ENCODE results near the gene POFUT1.

The POFUT1 gene

DNA sequence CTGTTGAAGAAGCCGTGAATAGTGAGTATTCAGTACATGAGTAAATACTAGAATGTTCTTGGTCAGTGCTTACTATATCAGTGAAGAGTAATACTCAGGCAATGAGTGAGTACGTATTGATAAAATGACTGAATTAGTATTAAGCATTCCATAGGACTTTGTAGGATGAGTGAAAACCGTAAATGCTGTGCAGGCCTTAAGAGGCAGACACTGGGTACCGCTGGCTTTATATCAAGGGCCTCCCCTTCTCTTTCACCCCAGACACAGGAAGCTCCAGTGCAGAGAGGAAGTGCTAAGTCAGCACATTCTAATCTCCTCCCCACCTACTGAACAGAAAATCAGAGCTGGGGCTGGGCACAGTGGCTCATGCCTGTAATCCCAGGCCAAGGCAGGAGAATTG lies 24.2 kb downstream of the POFUT1 start:
- no peaks in the 10 kb centered on the region for H3K9me3 Mint-ChIP-seq
- H3K4me3 Mint-ChIP-seq = no peak overlapping the region
- H3K36me3 Mint-ChIP-seq (ENCODE audit: low read depth) = peaks cover 70% of the 10 kb centered on the region
- TF ChIP-seq, protein P1, sequence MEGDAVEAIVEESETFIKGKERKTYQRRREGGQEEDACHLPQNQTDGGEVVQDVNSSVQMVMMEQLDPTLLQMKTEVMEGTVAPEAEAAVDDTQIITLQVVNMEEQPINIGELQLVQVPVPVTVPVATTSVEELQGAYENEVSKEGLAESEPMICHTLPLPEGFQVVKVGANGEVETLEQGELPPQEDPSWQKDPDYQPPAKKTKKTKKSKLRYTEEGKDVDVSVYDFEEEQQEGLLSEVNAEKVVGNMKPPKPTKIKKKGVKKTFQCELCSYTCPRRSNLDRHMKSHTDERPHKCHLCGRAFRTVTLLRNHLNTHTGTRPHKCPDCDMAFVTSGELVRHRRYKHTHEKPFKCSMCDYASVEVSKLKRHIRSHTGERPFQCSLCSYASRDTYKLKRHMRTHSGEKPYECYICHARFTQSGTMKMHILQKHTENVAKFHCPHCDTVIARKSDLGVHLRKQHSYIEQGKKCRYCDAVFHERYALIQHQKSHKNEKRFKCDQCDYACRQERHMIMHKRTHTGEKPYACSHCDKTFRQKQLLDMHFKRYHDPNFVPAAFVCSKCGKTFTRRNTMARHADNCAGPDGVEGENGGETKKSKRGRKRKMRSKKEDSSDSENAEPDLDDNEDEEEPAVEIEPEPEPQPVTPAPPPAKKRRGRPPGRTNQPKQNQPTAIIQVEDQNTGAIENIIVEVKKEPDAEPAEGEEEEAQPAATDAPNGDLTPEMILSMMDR (IDR thresholded peaks at IDR 0.05; ENCODE audit: unreplicated experiment in 3 of 3) = no peak
- no peaks in the 10 kb centered on the region for H3K27me3 Mint-ChIP-seq (ENCODE audit: low read depth)
- peaks cover 6% of the 10 kb centered on the region for H3K4me1 Mint-ChIP-seq
- peak overlapping the region; percentile 84 to 97 (median 93) for H3K27ac Mint-ChIP-seq

DNA sequence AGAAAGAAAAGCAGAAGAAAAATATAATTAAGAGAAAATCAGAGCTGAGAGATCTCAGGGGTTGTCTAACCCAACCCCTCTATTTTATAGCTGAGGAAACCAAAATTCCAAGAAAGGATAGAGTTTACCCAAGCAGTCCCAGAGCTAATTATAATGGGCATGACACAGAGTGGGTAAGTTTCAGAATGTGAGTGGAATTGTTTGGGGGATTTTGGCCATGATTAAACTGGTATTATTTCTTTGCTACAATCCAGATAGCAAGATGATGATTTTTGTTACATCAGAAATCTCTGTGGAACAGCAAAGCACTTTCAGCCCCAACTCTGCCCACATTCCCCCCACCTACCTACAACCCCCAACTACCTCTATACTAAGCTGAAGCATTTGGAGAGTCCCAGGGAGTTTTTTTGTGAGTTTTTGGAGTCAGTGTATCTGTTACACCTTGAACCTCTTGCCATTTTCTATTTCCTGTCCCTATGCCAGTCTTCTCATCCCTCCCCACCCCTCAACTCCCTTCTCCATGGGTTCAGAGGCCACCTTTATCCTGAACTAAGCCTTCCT lies 24.7 kb downstream of the POFUT1 start:
- TF ChIP-seq, protein P1 (IDR thresholded peaks at IDR 0.05; ENCODE audit: unreplicated experiment in 3 of 3) = no peak
- peaks cover 6% of the 10 kb centered on the region for H3K4me1 Mint-ChIP-seq
- H3K4me3 Mint-ChIP-seq = no peak overlapping the region
- no peaks in the 10 kb centered on the region for H3K9me3 Mint-ChIP-seq
- peaks cover 72% of the 10 kb centered on the region for H3K36me3 Mint-ChIP-seq (ENCODE audit: low read depth)
- peak overlapping the region; percentile 84 to 97 (median 93) for H3K27ac Mint-ChIP-seq
- H3K27me3 Mint-ChIP-seq (ENCODE audit: low read depth) = no peaks in the 10 kb centered on the region

DNA sequence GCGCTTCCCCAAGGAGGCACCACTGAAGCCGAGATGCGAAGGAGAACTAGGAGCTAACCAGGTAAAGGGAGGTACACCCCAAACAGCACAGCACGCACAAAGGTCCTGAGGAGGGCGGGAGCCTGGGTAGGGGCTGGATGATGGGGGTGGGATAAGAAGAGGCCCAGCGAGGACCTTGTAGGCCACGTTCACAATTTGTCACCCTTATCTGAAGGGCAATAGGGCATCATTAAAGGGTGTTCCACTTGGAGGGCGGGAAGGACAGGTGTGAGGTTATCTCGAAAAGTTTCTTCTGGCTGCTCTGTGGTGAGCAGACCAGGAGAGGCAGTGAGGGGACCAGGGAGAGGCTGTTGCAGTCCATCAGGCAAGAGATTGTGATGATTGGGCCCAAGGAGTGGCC lies 25.6 kb downstream of the POFUT1 start:
- H3K27me3 Mint-ChIP-seq (ENCODE audit: low read depth) = no peaks in the 10 kb centered on the region
- H3K9me3 Mint-ChIP-seq = no peaks in the 10 kb centered on the region
- no peak overlapping the region for H3K27ac Mint-ChIP-seq
- peaks cover 65% of the 10 kb centered on the region for H3K36me3 Mint-ChIP-seq (ENCODE audit: low read depth)
- H3K4me1 Mint-ChIP-seq = peaks cover 6% of the 10 kb centered on the region
- H3K4me3 Mint-ChIP-seq = no peak overlapping the region
- TF ChIP-seq, protein P1 (IDR thresholded peaks at IDR 0.05; ENCODE audit: unreplicated experiment in 3 of 3) = no peak

DNA sequence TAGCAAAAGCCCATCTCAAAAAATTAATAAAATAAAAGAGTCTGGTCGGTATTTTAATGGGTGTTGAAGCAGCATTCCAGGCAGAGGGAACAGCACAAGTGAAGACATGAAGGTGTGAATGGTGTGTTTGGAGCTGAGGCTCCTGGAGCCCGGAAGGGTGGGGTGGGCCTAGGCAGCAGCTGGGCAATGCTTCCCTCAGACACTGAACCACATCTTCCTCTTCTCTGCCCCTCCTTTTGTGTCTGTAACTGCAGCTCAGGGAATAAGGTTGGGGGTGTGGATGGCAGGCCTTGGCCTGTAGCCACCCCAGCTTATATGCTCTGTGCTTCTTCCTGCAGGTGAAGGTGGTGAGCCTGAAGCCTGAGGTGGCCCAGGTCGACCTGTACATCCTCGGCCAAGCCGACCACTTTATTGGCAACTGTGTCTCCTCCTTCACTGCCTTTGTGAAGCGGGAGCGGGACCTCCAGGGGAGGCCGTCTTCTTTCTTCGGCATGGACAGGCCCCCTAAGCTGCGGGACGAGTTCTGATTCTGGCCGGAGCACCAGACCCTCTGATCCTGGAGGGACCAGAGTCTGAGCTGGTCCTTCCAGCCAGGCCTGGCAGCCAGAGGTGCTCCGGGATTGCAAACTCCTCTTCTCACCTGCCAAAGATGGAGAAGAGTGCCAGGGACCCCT lies 26.6 kb downstream of the POFUT1 start:
- TF ChIP-seq, protein P1 (IDR thresholded peaks at IDR 0.05; ENCODE audit: unreplicated experiment in 3 of 3) = no peak
- no peak overlapping the region for H3K4me3 Mint-ChIP-seq
- H3K9me3 Mint-ChIP-seq = no peaks in the 10 kb centered on the region
- no peak overlapping the region for H3K27ac Mint-ChIP-seq
- H3K27me3 Mint-ChIP-seq (ENCODE audit: low read depth) = no peaks in the 10 kb centered on the region
- H3K4me1 Mint-ChIP-seq = peaks cover 6% of the 10 kb centered on the region
- peaks cover 57% of the 10 kb centered on the region for H3K36me3 Mint-ChIP-seq (ENCODE audit: low read depth)

DNA sequence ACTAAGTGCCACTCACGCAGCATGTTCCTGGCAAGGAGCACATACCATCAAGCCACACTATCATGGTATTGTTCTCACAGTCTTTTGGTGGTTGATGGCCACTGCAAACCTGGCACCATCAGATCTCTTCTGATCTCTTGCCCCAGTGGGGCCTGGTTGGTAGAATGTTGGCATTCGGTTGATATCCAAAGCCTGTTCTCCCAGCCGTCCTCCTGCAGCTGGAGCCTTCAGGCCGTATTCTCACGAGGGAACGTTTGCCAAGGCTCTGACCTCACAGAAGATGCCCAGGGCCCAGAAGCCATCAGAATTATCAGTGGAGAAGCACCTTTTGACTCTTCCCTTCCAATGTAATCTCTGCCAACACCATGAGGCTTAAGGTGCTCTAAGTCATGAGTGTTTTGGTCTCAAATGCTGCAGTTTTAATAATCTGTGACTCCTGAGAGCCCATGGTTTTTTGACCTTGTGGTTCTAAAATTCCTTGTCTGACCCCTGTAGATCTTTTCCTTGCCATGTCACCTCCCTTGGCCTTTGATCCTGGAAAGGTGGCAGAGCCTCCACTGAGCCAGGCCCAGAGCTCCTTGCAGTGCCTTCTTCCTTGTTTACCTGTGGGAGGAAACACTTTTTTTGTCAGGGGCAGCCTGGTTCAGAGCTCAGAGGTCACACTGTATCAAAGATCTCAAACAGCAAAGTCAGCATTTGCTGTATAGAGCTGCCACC lies 27.8 kb downstream of the POFUT1 start:
- Mint-ChIP-seq H3K4me1 (peaks cover 6% of the 10 kb centered on the region), H3K9me3 (no peaks in the 10 kb centered on the region), H3K36me3 (ENCODE audit: low read depth) (peaks cover 54% of the 10 kb centered on the region), H3K27ac (no peak overlapping the region), H3K4me3 (no peak overlapping the region), H3K27me3 (ENCODE audit: low read depth) (no peaks in the 10 kb centered on the region)
- TF ChIP-seq, protein P1 (IDR thresholded peaks at IDR 0.05; ENCODE audit: unreplicated experiment in 3 of 3) = no peak
